Osteocyte (in vitro differentiated cells): ENCODE results near the gene AHNAK. TPM values are rescaled to one million over a fixed set of nuclear protein-coding genes. Genes with fewer than 3 reads are reported as not detected.

Source experiments
- DNase-seq: peaks from one replicate; pipeline ENCODE4 v3.0.0; 2021; ENCODE audit warnings: mixed read lengths; ENCODE audit not compliant: unreplicated experiment; ENCODE audit errors: extremely low spot score
- H3K27ac Mint-ChIP-seq: one replicate; pipeline ENCODE4 v1.8.0; 2021; ENCODE audit warnings: mild to moderate bottlenecking, mixed read lengths; ENCODE audit not compliant: unreplicated experiment
- H3K27me3 Mint-ChIP-seq: one replicate; pipeline ENCODE4 v1.8.0; 2021; ENCODE audit warnings: mixed read lengths; ENCODE audit not compliant: unreplicated experiment
- H3K36me3 Mint-ChIP-seq: one replicate; pipeline ENCODE4 v1.8.0; 2021; ENCODE audit warnings: mixed read lengths; ENCODE audit not compliant: unreplicated experiment
- H3K4me1 Mint-ChIP-seq: one replicate; pipeline ENCODE4 v1.8.0; 2021; ENCODE audit warnings: mixed read lengths; ENCODE audit not compliant: unreplicated experiment
- H3K4me3 Mint-ChIP-seq: one replicate; pipeline ENCODE4 v1.8.0; 2021; ENCODE audit warnings: mild to moderate bottlenecking, moderate library complexity, mixed read lengths; ENCODE audit not compliant: unreplicated experiment
- H3K9me3 Mint-ChIP-seq: one replicate; pipeline ENCODE4 v1.8.0; 2021; ENCODE audit warnings: mixed read lengths; ENCODE audit not compliant: unreplicated experiment
- CTCF ChIP-seq: fragments of 200-600 bp; sonication (generic); IDR thresholded peaks from 2 replicates; pipeline ENCODE4 v1.5.0; 2021; ENCODE audit warnings: antibody characterized with exemption, mild to moderate bottlenecking, moderate library complexity
- total RNA-seq: library from RNA; stranded (reverse); gene quantifications from 2 replicates; pipeline ENCODE4 v1.2.1, GENCODE V29; 2021

AHNAK gene
- total RNA-seq, 1 donor from 2014 or later: 462 TPM

GRCh38 chr11:62479631-62480201 lies 66.9 kb downstream of the AHNAK start:
- H3K36me3 Mint-ChIP-seq: no peaks in the 10 kb centered on the region
- H3K27me3 Mint-ChIP-seq: no peaks in the 10 kb centered on the region
- peaks cover 20% of the 10 kb centered on the region for H3K4me1 Mint-ChIP-seq
- no peak for TF ChIP-seq CTCF
- H3K9me3 Mint-ChIP-seq: no peaks in the 10 kb centered on the region
- no peak overlapping the region for H3K4me3 Mint-ChIP-seq
- DNase-seq: no peak
- no peak overlapping the region for H3K27ac Mint-ChIP-seq

GRCh38 chr11:62477927-62478326 lies 68.7 kb downstream of the AHNAK start:
- Mint-ChIP-seq H3K36me3 (no peaks in the 10 kb centered on the region), H3K4me1 (peaks cover 17% of the 10 kb centered on the region), H3K4me3 (no peak overlapping the region), H3K27ac (no peak overlapping the region), H3K27me3 (no peaks in the 10 kb centered on the region), H3K9me3 (no peaks in the 10 kb centered on the region)
- no peak for TF ChIP-seq CTCF
- no peak for DNase-seq

- peaks cover 8% of the 10 kb centered on the region for H3K4me1 Mint-ChIP-seq
- no peaks in the 10 kb centered on the region for H3K9me3 Mint-ChIP-seq
- no peak for DNase-seq
- H3K27ac Mint-ChIP-seq: no peak overlapping the region
- no peak for TF ChIP-seq CTCF
- H3K4me3 Mint-ChIP-seq: no peak overlapping the region
- no peaks in the 10 kb centered on the region for H3K27me3 Mint-ChIP-seq
- H3K36me3 Mint-ChIP-seq: no peaks in the 10 kb centered on the region
These were observed 74.3 kb downstream of the AHNAK start for GRCh38 chr11:62472063-62472884.

DNA sequence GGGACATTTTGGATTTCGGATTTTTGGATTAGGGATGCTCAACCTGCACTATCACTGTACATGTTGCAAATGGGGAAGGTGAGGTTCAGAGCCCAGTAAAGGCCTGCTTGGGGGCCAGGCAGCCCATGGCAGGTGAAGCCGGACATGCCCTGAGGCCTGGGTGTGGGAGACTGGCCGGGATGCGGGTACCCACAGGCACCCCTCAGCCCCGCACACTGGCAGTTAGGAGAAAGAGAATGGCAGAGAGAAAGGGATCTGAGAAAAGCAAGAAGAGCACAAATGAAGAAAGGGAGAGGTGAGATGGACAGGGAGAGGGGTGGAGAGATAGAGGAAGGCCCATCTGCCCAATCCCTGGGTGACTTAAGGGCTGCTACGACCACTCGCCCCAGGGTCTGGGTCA lies 75.0 kb downstream of the AHNAK start:
- Mint-ChIP-seq H3K4me3 (no peak overlapping the region), H3K27ac (no peak overlapping the region), H3K9me3 (no peaks in the 10 kb centered on the region), H3K36me3 (no peaks in the 10 kb centered on the region), H3K27me3 (no peaks in the 10 kb centered on the region), H3K4me1 (peaks cover 9% of the 10 kb centered on the region)
- no peak for DNase-seq
- TF ChIP-seq CTCF: no peak

GRCh38 chr11:62468577-62468976 lies 78.0 kb downstream of the AHNAK start:
- no peak overlapping the region for H3K27ac Mint-ChIP-seq
- no peak for DNase-seq
- H3K36me3 Mint-ChIP-seq: no peaks in the 10 kb centered on the region
- TF ChIP-seq CTCF: no peak
- no peak overlapping the region for H3K4me3 Mint-ChIP-seq
- no peaks in the 10 kb centered on the region for H3K9me3 Mint-ChIP-seq
- H3K27me3 Mint-ChIP-seq: no peaks in the 10 kb centered on the region
- peaks cover 11% of the 10 kb centered on the region for H3K4me1 Mint-ChIP-seq
